ENCODE measurements around the gene PPP3CB.

PPP3CB gene

DNA sequence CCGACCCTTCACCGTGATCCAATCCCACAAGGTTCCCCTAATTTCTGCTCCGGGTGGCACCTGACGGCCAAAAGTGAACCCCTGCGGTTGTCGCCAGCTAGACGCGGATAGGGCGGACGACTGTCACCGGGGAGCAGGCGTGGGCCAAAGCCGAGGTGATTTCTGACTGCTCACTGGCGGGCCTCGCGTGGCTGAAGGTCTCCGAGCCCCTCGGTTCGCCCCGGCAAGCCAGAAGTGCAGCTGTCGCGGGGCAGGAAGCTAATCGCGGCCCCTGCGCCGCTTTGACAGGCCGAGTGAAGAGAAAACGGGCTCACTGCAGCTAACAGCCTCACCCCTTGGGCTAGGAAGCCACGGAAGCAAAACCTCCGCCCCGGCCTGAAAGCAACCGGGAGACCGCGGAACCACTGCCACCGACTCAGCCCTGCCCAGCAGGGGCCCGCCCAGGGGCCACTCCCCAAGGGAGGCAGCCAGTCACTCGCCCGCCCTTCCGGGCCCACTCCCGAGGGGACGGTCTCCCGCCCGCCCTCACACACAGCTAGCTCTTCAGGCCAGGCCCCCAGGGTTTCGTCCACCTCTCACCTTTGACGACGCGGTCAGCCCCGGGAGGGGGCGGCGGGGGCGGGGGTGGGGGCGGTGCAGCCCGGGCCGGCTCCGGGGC, 469 bp downstream of the PPP3CB start:
- ATAC-seq, result peak; percentile 94
- no peak for TF ChIP-seq ZNF8 (CRISPR knock-in tag; IDR thresholded peaks at IDR 0.05)
- TF ChIP-seq ZNF565 (CRISPR knock-in tag; conservative IDR thresholded peaks at IDR 0.05; ENCODE audit: low read depth), result no peak
- TF ChIP-seq ESRRG (CRISPR knock-in tag; IDR thresholded peaks at IDR 0.05), result no peak
- TF ChIP-seq, protein P1, sequence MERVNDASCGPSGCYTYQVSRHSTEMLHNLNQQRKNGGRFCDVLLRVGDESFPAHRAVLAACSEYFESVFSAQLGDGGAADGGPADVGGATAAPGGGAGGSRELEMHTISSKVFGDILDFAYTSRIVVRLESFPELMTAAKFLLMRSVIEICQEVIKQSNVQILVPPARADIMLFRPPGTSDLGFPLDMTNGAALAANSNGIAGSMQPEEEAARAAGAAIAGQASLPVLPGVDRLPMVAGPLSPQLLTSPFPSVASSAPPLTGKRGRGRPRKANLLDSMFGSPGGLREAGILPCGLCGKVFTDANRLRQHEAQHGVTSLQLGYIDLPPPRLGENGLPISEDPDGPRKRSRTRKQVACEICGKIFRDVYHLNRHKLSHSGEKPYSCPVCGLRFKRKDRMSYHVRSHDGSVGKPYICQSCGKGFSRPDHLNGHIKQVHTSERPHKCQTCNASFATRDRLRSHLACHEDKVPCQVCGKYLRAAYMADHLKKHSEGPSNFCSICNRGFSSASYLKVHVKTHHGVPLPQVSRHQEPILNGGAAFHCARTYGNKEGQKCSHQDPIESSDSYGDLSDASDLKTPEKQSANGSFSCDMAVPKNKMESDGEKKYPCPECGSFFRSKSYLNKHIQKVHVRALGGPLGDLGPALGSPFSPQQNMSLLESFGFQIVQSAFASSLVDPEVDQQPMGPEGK (CRISPR knock-in tag; IDR thresholded peaks at IDR 0.05; ENCODE audit: borderline replicate concordance), result no peak
- TF ChIP-seq, protein P2, sequence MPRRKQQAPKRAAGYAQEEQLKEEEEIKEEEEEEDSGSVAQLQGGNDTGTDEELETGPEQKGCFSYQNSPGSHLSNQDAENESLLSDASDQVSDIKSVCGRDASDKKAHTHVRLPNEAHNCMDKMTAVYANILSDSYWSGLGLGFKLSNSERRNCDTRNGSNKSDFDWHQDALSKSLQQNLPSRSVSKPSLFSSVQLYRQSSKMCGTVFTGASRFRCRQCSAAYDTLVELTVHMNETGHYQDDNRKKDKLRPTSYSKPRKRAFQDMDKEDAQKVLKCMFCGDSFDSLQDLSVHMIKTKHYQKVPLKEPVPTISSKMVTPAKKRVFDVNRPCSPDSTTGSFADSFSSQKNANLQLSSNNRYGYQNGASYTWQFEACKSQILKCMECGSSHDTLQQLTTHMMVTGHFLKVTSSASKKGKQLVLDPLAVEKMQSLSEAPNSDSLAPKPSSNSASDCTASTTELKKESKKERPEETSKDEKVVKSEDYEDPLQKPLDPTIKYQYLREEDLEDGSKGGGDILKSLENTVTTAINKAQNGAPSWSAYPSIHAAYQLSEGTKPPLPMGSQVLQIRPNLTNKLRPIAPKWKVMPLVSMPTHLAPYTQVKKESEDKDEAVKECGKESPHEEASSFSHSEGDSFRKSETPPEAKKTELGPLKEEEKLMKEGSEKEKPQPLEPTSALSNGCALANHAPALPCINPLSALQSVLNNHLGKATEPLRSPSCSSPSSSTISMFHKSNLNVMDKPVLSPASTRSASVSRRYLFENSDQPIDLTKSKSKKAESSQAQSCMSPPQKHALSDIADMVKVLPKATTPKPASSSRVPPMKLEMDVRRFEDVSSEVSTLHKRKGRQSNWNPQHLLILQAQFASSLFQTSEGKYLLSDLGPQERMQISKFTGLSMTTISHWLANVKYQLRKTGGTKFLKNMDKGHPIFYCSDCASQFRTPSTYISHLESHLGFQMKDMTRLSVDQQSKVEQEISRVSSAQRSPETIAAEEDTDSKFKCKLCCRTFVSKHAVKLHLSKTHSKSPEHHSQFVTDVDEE (CRISPR knock-in tag; IDR thresholded peaks at IDR 0.05), result no peak
- TF ChIP-seq, protein P3, sequence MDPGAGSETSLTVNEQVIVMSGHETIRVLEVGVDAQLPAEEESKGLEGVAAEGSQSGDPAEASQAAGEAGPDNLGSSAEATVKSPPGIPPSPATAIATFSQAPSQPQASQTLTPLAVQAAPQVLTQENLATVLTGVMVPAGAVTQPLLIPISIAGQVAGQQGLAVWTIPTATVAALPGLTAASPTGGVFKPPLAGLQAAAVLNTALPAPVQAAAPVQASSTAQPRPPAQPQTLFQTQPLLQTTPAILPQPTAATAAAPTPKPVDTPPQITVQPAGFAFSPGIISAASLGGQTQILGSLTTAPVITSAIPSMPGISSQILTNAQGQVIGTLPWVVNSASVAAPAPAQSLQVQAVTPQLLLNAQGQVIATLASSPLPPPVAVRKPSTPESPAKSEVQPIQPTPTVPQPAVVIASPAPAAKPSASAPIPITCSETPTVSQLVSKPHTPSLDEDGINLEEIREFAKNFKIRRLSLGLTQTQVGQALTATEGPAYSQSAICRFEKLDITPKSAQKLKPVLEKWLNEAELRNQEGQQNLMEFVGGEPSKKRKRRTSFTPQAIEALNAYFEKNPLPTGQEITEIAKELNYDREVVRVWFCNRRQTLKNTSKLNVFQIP (CRISPR knock-in tag; IDR thresholded peaks at IDR 0.05; ENCODE audit: borderline replicate concordance, low read depth), result no peak
- no peak for TF ChIP-seq OSR1 (CRISPR knock-in tag; IDR thresholded peaks at IDR 0.05)
- TF ChIP-seq ARNTL (CRISPR knock-in tag; IDR thresholded peaks at IDR 0.05; ENCODE audit: borderline replicate concordance, low read depth), result no peak
- no peak for TF ChIP-seq TCF4 (CRISPR knock-in tag; IDR thresholded peaks at IDR 0.05; ENCODE audit: borderline replicate concordance)
- TF ChIP-seq, protein P4, sequence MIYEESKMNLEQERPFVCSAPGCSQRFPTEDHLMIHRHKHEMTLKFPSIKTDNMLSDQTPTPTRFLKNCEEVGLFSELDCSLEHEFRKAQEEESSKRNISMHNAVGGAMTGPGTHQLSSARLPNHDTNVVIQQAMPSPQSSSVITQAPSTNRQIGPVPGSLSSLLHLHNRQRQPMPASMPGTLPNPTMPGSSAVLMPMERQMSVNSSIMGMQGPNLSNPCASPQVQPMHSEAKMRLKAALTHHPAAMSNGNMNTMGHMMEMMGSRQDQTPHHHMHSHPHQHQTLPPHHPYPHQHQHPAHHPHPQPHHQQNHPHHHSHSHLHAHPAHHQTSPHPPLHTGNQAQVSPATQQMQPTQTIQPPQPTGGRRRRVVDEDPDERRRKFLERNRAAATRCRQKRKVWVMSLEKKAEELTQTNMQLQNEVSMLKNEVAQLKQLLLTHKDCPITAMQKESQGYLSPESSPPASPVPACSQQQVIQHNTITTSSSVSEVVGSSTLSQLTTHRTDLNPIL (CRISPR knock-in tag; IDR thresholded peaks at IDR 0.05; ENCODE audit: low read depth), result no peak
- TF ChIP-seq ZFP3 (CRISPR knock-in tag; IDR thresholded peaks at IDR 0.05), result no peak
- no peak for TF ChIP-seq GLIS3 (CRISPR knock-in tag; IDR thresholded peaks at IDR 0.05)
- TF ChIP-seq ZNF70 (CRISPR knock-in tag; IDR thresholded peaks at IDR 0.05), result no peak
- TF ChIP-seq SNAI2 (CRISPR knock-in tag; IDR thresholded peaks at IDR 0.05), result no peak
- TF ChIP-seq ZC3H10 (CRISPR knock-in tag; IDR thresholded peaks at IDR 0.05), result no peak

DNA sequence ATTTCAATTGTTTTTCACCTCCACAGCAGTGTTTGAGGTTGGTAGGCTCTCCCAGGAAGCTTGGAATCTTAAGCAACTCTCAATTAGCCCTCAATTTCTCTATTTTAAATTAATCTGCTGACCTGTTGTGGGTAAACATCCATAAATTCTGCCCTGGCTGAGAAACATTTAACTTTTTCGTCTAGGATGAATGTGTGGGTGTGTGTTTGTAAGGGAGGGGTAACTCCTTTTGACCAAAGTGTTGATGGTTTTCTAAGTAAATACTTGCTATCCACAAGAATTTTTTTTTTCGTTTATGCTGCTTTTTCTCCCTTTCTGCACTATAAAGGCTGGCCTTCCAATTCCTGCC, 973 bp downstream of the PPP3CB start:
- ATAC-seq, result no peak
- TF ChIP-seq ARNTL (CRISPR knock-in tag; IDR thresholded peaks at IDR 0.05; ENCODE audit: borderline replicate concordance, low read depth), result no peak
- TF ChIP-seq ZNF8 (CRISPR knock-in tag; IDR thresholded peaks at IDR 0.05), result 0 out of 2 replicates have a peak, but pooled peaks have one; percentile 6

DNA sequence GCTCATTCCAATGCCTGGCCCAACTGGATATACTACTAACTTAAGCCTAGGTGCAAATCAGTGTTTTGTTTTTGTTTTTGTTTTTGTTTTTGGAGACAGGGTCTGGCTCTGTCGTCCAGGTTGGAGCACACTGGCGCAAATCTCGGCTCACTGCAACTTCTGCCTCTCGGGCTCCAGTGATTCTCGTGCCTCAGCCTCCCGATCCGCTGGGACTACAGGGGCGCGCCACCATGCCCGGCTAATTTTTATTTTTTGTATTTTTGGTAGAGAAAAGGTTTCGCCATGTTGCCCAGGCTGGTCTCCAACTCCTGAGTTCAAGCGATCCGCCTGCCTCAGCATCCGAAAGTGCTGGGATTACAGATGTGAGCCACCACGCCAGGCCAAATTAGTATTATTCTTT, 1.6 kb downstream of the PPP3CB start:
- ATAC-seq, result no peak
- TF ChIP-seq ZNF8 (CRISPR knock-in tag; IDR thresholded peaks at IDR 0.05) (no peak), BACH2 (CRISPR knock-in tag; IDR thresholded peaks at IDR 0.05; ENCODE audit: borderline replicate concordance) (no peak), RARB (CRISPR knock-in tag; IDR thresholded peaks at IDR 0.05) (no peak), CSDC2 (CRISPR knock-in tag; IDR thresholded peaks at IDR 0.05) (no peak), SNAI2 (CRISPR knock-in tag; IDR thresholded peaks at IDR 0.05) (no peak)
- TF ChIP-seq, protein P4 (CRISPR knock-in tag; IDR thresholded peaks at IDR 0.05; ENCODE audit: low read depth), result no peak
- TF ChIP-seq, protein P2 (CRISPR knock-in tag; IDR thresholded peaks at IDR 0.05), result no peak
